ENCODE measurements around the gene PNKD.

DNA sequence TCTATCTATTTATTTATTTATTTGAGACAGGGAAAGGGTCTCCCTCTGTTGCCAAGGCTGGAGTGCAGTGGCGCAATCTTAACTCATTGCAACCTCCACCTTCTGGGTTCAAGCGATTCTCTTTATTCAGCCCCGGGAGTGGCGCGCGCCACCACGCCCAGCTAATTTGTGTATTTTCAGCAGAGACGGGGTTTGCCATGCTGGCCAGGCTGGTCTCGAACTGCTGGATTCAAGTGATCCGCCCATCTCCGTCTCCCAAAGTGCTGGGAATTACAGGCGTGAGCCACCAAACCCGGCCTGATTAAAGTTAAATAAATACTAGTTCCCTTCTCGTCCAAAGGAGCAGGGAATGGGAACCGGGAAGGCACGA lies 125.1 kb downstream of the PNKD start:
- TF ChIP-seq, protein P1, sequence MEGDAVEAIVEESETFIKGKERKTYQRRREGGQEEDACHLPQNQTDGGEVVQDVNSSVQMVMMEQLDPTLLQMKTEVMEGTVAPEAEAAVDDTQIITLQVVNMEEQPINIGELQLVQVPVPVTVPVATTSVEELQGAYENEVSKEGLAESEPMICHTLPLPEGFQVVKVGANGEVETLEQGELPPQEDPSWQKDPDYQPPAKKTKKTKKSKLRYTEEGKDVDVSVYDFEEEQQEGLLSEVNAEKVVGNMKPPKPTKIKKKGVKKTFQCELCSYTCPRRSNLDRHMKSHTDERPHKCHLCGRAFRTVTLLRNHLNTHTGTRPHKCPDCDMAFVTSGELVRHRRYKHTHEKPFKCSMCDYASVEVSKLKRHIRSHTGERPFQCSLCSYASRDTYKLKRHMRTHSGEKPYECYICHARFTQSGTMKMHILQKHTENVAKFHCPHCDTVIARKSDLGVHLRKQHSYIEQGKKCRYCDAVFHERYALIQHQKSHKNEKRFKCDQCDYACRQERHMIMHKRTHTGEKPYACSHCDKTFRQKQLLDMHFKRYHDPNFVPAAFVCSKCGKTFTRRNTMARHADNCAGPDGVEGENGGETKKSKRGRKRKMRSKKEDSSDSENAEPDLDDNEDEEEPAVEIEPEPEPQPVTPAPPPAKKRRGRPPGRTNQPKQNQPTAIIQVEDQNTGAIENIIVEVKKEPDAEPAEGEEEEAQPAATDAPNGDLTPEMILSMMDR (IDR thresholded peaks at IDR 0.05 in 4 of 5, conservative IDR thresholded peaks at IDR 0.05 in 1 of 5): no peak
- no peak for TF ChIP-seq POLR2A (IDR thresholded peaks at IDR 0.05)
